Stomach (tissue), 9 donors: Measurements from ENCODE around the gene ATN1. TPM values are rescaled to one million over a fixed set of nuclear protein-coding genes. Genes with fewer than 3 reads are reported as not detected.

Experiments
- DNase-seq, 2 donors: peaks; one replicate each; pipeline versions ENCODE4 v3.0.0 to v3.0.0-alpha.2; 2013 to 2019
- H3K27ac ChIP-seq, 5 donors: fragments of 200-600 bp in 4 of 5; sonication (generic) in 4 of 5; one replicate each; pipeline ENCODE4 v1.5.1; 2013 to 2019; ENCODE audit warnings: mild to moderate bottlenecking in 1 of 5, moderate library complexity in 1 of 5
- H3K27me3 ChIP-seq, 3 donors: fragments of 200-600 bp; sonication (generic); one replicate each; pipeline ENCODE4 v1.5.1; 2017 to 2019; ENCODE audit warnings: mixed run types in 1 of 3
- H3K36me3 ChIP-seq, 4 donors: fragments of 200-600 bp; sonication (generic); 1 replicate in 3 of 4; 2 replicates in 1 of 4; pipeline ENCODE4 v1.5.1; 2016 to 2019
- H3K4me1 ChIP-seq, 4 donors: fragments of 200-600 bp; sonication (generic); one replicate each; pipeline ENCODE4 v1.5.1; 2016 to 2019
- H3K4me3 ChIP-seq, 4 donors: fragments of 200-600 bp; sonication (generic) in 3 of 4; one replicate each; pipeline ENCODE4 v1.5.1; 2016 to 2019; ENCODE audit warnings: mild to moderate bottlenecking in 1 of 4
- H3K9me3 ChIP-seq, 4 donors: fragments of 200-600 bp; sonication (generic); one replicate each; pipeline ENCODE4 v1.5.1; 2016 to 2019
- EP300 ChIP-seq: sonication (generic); formaldehyde crosslinking; IDR thresholded peaks from one replicate; pipeline ENCODE4 v1.6.1; 2017; ENCODE audit warnings: antibody characterized with exemption
- POLR2A ChIP-seq, 4 donors: fragments of 450-650 bp; IDR thresholded peaks; one replicate each; pipeline ENCODE4 v1.6.1; 2016; ENCODE audit warnings: antibody characterized with exemption in 4 of 4, control low read depth in 2 of 4, mild to moderate bottlenecking in 1 of 4, moderate library complexity in 1 of 4
- POLR2AphosphoS5 ChIP-seq, 3 donors: sonication (generic); formaldehyde crosslinking; IDR thresholded peaks; one replicate each; pipeline ENCODE4 v1.6.1; 2016; ENCODE audit warnings: antibody characterized with exemption in 3 of 3
- WGBS, 5 donors: extraction: QIAGEN DNeasy Blood & Tissue Kit in 3 of 5; methylation state at CpG; one replicate each; pipeline versions ENCODE4 v1.1.5 to v1.1.7; 2013 to 2018; 5-methylcytosine and 5-hydroxymethylcytosine counted together
- intact Hi-C: fragments of 100-400 bp; cut with DNase I; formaldehyde crosslinking; loops from one replicate; pipeline ENCODE4 v1.15.1; 2023; ENCODE audit warnings: low total_unique reads
- polyA plus RNA-seq, 3 donors: library from polyadenylated mRNA; stranded (reverse); fragments of 200-250 nt; gene quantifications; one replicate each; pipeline ENCODE4 v1.2.3, GENCODE V29; 2013
- total RNA-seq, 5 donors: library from RNA; depleted of rRNA; stranded (reverse); fragments of >200 nt; gene quantifications; one replicate each; pipeline versions ENCODE4 v1.1.0 to v1.2.3, GENCODE V29; 2014 to 2016
- TF ChIP-seq, protein P1 (sequence below), 7 experiments: fragments of 450-650 bp in 4 of 7; fragments of 200-600 bp in 3 of 7; sonication (generic) in 3 of 7; IDR thresholded peaks; one replicate each; pipeline ENCODE4 v1.5.1; 2016 to 2019; ENCODE audit warnings: antibody characterized with exemption in 7 of 7, control low read depth in 2 of 7, mild to moderate bottlenecking in 1 of 7
- donor health status: healthy with polysubstance abuse.
- donor health status: Bipolar disorder and iron deficiency.
- donor health status: healthy.

ATN1 gene
- total and polyA plus RNA-seq, 8 donors, result 23.3 to 694 (median 73.5) TPM

DNA sequence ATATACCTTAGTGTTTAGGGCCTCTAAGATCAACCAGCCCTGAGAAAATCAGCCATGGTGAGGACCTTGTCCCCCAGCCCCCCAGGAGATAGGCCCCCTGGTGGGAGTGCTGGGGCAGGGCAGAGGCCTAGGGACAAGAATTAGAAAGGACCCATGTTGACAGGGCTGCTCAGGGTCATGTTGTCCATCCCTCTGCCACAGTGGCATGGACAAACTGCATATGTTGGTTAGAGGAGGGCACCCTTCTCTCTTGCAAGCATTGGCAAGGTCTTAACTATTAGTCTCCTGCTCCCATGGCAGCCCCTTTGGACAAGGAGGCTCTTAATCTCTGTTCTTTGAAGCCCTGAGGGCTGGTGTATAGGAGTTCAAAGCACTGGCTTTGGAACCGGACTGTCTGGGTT, 22.6 kb downstream of the ATN1 start:
- DNase-seq, result no peak

DNA sequence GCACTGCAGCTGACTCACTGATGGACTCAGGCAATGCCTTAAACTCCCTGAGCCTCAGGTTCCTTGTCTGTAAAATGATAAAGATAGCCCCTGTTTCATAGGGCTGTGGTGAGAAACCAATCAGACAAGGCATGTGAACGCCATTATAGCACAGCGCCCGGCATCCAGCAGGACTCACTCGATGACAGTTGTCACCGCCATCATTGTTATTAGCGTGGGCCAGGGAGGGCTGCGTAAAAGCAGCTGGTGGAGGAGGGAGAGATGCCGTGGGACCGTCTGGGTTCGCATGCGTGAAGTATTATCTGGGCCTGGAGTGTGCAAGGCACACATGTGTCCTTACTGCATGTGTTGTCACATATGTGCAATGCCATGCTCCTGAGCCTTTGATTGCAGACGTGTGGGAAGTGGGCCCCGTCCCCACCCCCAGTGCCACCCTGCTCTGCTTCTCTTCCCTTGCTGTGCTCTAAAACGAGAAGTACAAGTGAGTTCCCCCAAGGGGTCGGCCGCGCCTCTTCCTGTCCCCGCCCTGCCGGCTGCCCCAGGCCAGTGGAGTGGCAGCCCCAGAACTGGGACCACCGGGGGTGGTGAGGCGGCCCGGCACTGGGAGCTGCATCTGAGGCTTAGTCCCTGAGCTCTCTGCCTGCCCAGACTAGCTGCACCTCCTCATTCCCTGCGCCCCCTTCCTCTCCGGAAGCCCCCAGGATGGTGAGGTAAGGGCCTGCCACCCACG, 23.2 kb downstream of the ATN1 start, which contains the start of gene PTPN6:
Gene PTPN6 (plus strand): TSS at position 546 of the 730 bp plus-strand sequence. CDS start 157 bp downstream, at position 703.
- peak in 2 of 3 donors; percentile 24 to 61 for TF ChIP-seq POLR2AphosphoS5 (IDR thresholded peaks at IDR 0.05)
- TF ChIP-seq, protein P1, sequence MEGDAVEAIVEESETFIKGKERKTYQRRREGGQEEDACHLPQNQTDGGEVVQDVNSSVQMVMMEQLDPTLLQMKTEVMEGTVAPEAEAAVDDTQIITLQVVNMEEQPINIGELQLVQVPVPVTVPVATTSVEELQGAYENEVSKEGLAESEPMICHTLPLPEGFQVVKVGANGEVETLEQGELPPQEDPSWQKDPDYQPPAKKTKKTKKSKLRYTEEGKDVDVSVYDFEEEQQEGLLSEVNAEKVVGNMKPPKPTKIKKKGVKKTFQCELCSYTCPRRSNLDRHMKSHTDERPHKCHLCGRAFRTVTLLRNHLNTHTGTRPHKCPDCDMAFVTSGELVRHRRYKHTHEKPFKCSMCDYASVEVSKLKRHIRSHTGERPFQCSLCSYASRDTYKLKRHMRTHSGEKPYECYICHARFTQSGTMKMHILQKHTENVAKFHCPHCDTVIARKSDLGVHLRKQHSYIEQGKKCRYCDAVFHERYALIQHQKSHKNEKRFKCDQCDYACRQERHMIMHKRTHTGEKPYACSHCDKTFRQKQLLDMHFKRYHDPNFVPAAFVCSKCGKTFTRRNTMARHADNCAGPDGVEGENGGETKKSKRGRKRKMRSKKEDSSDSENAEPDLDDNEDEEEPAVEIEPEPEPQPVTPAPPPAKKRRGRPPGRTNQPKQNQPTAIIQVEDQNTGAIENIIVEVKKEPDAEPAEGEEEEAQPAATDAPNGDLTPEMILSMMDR (IDR thresholded peaks at IDR 0.05), result no peak
- peak within 1 kb of the TSS; percentile 43 to 96 (median 71) for H3K27ac ChIP-seq
- intact Hi-C loops, result no loop called here
- peak within 1 kb of the TSS; percentile 32 to 50 (median 46) for H3K4me3 ChIP-seq
- H3K9me3 ChIP-seq, result no peaks in the 10 kb centered on the region
- H3K4me1 ChIP-seq, result peaks cover 2 to 72% (median 23%) of the 10 kb centered on the region in 4 donors
- H3K36me3 ChIP-seq, result peaks cover 3 to 13% (median 12%) of the 10 kb centered on the region in 4 donors
- no peaks in the 10 kb centered on the region for H3K27me3 ChIP-seq
- 58 to 77% (median 72%) methylated on average over 20 to 25 of the region's 25 CpGs for WGBS, 5 donors
- peak; percentile 54 to 58 for DNase-seq

More for the DNA sequence above, 22.6 kb downstream of the ATN1 start:
- Histone ChIP-seq H3K27me3 (no peaks in the 10 kb centered on the region), H3K9me3 (no peaks in the 10 kb centered on the region), H3K36me3 (peaks cover under 1 to 13% (median 13%) of the 10 kb centered on the region in 4 donors), H3K4me3 (peak overlapping the region in 1 of 4 donors; percentile 48), H3K27ac (peak overlapping the region in 3 of 5 donors; percentile 71 to 96 (median 85)), H3K4me1 (peaks cover 8 to 72% (median 26%) of the 10 kb centered on the region in 4 donors)
- intact Hi-C loops, result no loop called here
- 68 to 100% (median 82%) methylated on average over 1 of the region's 1 CpG for WGBS, 5 donors
- TF ChIP-seq POLR2AphosphoS5 (IDR thresholded peaks at IDR 0.05) (no peak), POLR2A (IDR thresholded peaks at IDR 0.05) (no peak), EP300 (no peak)
- TF ChIP-seq, protein P1 (IDR thresholded peaks at IDR 0.05), result no peak

DNA sequence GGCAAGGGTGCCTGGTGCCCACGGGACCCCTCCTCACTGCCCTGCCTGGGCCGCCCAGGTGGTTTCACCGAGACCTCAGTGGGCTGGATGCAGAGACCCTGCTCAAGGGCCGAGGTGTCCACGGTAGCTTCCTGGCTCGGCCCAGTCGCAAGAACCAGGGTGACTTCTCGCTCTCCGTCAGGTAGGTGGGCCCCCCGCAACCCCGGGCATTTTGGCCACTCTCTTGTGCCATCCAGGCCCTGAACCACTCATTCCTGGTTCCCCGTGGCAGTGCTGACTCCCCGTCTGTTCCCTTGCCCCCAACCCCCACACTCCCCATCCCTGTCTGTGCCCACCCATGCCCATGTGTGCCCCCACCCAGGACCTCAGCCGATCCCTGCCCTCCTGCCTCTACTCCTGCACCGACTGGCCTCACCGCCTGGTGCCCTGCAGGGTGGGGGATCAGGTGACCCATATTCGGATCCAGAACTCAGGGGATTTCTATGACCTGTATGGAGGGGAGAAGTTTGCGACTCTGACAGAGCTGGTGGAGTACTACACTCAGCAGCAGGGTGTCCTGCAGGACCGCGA, 23.9 kb downstream of the ATN1 start:
- TF ChIP-seq, protein P1 (IDR thresholded peaks at IDR 0.05), result no peak
- intact Hi-C loops, result no loop called here
- H3K4me3 ChIP-seq, result peak overlapping the region; percentile 32 to 50 (median 46)
- no peak for DNase-seq
- 74 to 81% (median 76%) methylated on average over 13 to 20 of the region's 20 CpGs for WGBS, 5 donors
- H3K4me1 ChIP-seq, result peaks cover 0 to 72% (median 19%) of the 10 kb centered on the region in 4 donors
- H3K27me3 ChIP-seq, result no peaks in the 10 kb centered on the region
- H3K9me3 ChIP-seq, result no peaks in the 10 kb centered on the region
- peak overlapping the region; percentile 43 to 96 (median 71) for H3K27ac ChIP-seq
- peaks cover 3 to 19% (median 16%) of the 10 kb centered on the region in 4 donors for H3K36me3 ChIP-seq

DNA sequence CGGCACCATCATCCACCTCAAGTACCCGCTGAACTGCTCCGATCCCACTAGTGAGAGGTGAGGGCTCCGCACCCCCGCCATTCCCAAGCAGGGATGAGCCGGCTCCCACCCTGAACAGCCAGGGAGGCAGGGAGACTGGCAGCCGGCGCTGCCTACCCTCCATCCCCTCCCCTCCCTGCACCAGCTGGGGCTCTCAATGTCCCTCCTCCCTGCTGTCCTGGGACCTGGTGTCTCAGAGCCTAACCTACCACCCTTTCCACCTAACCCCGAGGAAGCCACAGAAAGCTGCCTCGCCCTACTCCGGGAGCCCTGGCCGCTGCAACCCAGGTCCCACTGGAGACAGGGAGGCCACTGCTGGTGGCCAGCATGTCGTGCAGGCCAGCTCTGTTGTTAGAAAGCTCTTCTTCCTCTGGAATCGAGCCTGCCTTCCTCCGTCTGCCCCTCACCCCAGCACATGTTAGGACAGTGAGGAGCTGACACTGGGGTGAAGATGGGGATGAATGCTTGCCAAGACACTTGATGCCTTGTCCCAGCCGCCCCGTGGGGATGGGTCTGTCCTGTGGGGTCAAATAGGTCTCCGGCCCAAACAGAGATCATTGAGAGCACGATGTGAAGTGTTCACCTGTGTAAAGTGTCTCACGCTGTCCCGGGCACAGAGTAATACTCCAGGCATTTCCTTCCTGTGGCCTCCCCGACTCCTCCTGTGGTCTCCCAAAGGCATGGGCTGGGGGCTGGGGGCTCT, 24.5 kb downstream of the ATN1 start:
- H3K27ac ChIP-seq, result peak overlapping the region; percentile 24 to 96 (median 71)
- intact Hi-C loops, result no loop called here
- WGBS, 5 donors, result 67 to 74% (median 69%) methylated on average over 4 to 22 of the region's 22 CpGs
- no peaks in the 10 kb centered on the region for H3K27me3 ChIP-seq
- H3K4me1 ChIP-seq, result peaks cover 0 to 72% (median 12%) of the 10 kb centered on the region in 4 donors
- no peaks in the 10 kb centered on the region for H3K9me3 ChIP-seq
- no peak for DNase-seq
- H3K36me3 ChIP-seq, result peaks cover 3 to 24% (median 20%) of the 10 kb centered on the region in 4 donors
- peak overlapping the region; percentile 32 to 50 (median 46) for H3K4me3 ChIP-seq
- no peak for TF ChIP-seq POLR2A (IDR thresholded peaks at IDR 0.05)
- TF ChIP-seq, protein P1 (IDR thresholded peaks at IDR 0.05), result no peak
- TF ChIP-seq POLR2AphosphoS5 (IDR thresholded peaks at IDR 0.05), result no peak
- no peak for TF ChIP-seq EP300
